NCI-H1436 (cell line): ENCODE data around the gene SERPINA5.

Source experiments
- DNase-seq: peaks from one replicate; lab custom pipeline; 2025; lab: John Stamatoyannopoulos, UW

SERPINA5 gene, protein sequence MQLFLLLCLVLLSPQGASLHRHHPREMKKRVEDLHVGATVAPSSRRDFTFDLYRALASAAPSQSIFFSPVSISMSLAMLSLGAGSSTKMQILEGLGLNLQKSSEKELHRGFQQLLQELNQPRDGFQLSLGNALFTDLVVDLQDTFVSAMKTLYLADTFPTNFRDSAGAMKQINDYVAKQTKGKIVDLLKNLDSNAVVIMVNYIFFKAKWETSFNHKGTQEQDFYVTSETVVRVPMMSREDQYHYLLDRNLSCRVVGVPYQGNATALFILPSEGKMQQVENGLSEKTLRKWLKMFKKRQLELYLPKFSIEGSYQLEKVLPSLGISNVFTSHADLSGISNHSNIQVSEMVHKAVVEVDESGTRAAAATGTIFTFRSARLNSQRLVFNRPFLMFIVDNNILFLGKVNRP

DNA sequence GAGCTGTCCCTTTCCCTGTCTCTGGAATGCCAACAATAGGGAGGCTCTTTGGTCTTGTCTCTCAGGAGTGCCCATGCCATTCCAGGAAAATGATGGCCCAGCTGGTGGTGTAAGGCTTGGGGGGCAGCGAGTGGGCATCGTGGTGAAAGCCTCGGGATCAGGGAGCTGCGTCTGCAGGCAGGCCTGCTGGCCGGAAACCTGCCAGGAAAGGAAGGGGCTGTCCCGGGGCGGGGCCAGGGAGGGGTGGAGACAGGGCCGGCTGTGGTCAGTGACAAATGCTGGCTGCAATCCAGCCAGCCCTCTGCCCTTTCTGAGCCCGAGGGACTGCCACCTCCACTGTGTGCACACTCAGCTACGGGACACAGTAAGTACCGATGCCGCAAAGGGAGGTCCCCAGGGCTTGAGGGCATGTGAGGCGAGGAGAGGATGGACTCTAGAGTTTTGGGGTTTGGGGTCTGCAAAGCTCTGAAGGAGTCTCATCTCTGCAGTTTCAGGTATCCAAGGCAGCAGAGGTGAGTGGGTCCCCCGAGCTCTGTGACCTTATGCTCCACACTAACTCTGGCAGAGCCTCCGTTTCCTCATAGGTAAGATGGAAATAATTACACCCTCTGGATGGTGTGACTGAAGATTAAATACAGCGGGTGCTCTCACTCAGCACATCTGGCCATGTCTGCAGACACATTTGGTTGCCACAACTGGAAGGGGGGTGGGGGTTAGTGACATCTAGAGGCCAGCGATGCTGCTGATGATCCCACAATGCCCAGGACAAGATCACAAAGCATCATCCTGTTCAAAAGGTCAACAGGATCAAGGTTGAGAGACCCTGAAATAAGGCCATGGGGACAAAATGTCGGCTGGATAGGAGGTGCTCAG lies at the start of gene SERPINA5:
TSS of gene SERPINA5 (plus strand) at position 300 of the 873 bp plus-strand sequence. CDS start 5,937 bp downstream, outside the sequence.
- no peak for DNase-seq

GRCh38 chr14:94532447-94532846 lies 48.8 kb upstream of the SERPINA5 start:
- DNase-seq, result no peak

DNA sequence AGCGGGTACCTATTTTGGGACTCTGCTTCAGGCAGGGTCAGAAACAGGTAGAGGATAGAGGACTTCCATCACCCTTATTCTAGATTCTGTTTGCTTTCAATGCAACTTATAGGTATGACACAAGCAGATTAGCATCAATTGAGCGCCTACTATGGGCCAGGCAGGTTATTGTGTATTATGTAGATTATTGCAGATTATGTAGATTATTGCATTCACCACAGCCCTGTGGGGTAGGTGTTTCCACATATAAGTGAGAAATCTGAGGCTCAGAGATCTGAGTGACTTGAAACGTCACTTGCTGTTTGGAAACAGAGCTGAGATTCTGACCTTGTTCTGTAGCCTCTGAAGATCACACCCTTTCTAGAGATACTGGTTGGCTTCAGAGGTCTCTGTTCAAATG lies 45.7 kb upstream of the SERPINA5 start:
- DNase-seq, result no peak

- DNase-seq, result no peak
Measured at GRCh38 chr14:94536836-94537235, 44.4 kb upstream of the SERPINA5 start.

DNA sequence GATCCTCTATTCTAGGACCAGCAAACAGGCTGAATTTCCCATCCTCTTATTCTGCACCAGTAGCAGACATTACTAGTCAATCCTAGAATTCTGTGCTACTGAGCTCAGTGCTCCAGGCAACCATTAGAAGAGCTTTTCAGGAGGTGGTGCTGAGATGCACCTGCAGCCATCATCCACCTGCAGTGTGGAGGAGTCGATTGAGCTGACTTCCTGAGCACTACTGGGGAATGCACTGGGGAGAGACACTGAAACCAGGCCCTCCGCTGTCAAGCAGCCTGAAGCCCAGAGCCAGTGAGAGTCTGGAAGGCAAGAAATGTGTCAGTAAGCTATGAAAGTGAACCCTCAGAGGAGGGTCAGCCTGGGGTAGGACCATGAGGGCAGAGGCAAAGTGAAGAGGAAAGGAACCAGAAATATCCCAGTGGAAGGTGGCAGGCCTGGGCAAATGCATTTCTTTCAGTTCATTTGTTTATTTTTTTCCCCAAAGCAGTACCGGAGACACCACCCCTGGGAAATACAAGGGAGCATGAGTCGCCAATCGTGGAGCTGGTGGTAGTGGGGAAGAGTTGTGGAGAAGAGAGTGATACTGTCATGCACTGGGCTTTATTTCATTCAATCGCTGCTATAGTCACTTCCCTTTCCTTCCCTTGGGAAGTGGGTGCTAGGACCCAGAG lies 43.0 kb upstream of the SERPINA5 start:
- DNase-seq, result no peak

GRCh38 chr14:94539181-94539580 lies 42.0 kb upstream of the SERPINA5 start:
- no peak for DNase-seq

DNA sequence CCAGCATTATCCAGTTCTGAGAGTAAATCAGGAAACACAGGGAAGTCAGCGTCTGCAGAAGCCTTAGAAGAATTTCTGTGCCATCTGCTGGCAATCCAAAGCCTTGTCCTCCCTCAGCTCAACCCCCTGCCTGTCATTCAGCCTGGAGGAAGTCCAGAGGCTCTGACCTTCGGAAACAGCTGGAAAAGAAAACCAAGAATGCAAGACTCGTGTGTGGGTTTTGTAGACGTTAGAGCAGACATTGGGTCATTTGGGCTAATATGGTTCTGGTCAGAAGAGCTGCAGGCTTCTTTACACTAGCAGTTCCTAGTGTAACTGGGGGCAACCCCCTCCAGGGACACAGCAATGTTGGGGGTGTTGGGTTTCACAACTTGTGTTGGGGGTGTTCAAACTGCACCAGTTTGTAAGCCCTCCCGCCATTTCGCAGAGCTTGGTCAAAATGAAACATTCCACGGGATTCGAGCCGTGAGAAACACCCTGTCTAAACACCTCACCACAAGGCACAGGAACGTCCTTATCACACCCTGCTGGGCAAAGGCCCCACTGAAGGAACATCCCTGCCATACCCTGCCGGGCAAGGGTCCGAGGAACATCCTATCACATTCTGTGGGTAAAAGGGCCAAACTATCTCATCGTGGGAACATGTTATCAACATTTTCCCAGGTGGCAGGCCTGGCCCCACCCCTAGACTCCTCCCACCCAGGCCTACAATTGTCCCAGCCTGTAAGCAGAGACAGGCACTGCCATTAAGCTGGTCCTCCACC lies 41.0 kb upstream of the SERPINA5 start:
- no peak for DNase-seq

GRCh38 chr14:94541234-94541975 lies 39.8 kb upstream of the SERPINA5 start:
- no peak for DNase-seq

DNA sequence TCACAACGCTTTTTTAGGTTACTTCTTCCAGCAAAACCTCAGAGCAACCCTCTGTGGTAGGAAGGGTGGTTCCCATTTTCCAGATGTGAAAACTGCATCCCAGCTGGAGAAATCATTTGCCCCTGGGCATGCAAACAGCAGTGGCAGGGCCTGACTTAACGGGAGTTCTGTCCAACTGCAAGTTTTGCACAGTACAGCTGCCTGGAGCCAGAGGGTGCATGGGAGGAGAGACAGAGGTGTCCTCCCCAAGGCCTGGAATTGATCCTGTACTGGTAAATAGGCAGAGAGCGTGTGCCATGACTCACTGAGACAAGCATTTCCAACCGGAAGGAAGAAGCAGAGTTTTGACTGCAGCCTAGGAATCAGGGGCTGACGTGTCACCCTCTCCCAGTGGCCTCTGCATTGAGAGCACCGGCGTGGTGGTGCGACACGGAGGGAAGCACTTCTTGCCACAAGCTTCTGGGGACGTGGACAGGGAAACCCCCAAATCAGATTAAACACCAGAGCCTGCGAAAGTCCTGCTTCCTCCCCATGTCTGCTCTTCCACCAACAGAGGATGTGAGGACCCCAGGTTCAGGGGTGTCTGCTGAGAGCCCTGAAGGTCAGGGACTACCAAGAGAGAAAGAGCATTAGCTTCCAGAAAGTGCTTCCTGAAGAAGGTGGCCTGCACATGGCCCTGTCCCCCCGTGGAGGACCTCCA lies 39.0 kb upstream of the SERPINA5 start:
- no peak for DNase-seq

- no peak for DNase-seq
Measured at GRCh38 chr14:94542811-94543440, 38.3 kb upstream of the SERPINA5 start.

DNA sequence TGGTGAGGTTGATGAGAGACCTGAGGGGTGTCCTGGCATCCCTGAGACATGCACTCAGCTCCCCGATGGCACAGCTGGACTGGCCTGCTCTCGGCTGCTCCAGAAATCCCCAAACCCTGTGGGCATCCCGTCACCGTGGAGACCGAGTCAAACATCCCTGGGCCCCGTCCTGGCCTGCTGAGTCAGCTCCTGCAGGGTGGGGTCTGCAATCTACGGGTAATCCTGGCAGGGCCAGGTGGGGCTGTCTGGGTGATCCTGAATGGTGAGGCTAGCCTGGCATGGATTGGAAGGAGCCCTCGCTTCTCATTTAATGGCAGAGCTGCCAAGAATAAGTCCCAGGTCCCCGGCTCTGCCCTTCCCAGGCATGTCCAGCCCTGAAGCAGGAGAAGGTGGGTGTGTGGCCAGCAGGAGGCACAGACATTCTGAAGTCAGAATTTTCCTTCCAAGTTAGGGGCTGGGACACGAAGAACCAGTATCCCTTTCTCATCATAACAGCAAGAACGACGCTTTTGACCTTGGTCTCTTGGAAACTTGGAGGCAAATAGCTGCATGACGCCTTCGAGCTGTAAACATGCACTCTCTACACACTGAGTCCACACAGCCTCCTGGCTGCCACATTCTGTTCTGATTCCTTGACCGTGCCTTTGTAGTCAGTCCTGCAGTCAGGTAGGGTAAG lies 37.6 kb upstream of the SERPINA5 start:
- DNase-seq, result no peak

- DNase-seq, result no peak
Measured at GRCh38 chr14:94544726-94545125, 36.5 kb upstream of the SERPINA5 start.

DNA sequence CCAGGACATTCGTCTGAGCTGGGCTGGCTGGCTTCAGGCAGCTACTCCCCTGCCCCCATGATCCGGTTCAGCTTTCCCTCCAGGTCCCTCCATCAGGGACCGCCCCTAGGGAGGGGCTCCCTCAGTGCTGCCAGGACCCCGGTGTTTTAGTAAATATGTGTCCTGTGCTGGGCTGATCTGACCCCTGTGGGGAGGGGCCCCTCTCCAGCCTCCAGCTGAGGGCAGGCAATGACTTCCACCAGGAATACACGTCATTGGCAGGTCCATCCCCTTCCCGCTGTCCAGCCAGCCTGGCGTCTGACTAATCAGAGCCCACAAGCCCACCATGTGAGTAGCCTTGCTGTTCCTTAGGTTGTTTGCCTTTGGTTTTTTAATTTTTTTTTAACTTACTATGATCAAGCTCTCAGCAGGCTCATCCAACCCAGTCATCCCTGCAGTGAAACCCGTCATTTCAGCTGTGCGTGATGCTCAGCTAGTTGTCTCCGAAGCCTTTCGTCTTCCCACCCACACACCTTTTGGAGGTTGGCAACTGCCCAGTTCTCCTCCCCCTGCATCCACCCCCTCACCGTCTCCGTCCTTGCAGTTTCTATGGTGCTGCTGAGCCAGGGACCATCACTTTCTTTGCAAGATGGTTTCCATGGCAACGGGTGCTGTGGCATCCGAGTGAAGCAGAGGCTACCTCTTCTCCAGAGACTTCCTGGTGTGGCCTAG lies 35.9 kb upstream of the SERPINA5 start:
- no peak for DNase-seq

- no peak for DNase-seq
Measured at GRCh38 chr14:94547151-94547680, 34.0 kb upstream of the SERPINA5 start.

- no peak for DNase-seq
Measured at GRCh38 chr14:94547726-94548125, 33.5 kb upstream of the SERPINA5 start.

GRCh38 chr14:94548131-94548998 lies 32.9 kb upstream of the SERPINA5 start:
- no peak for DNase-seq
